Epidermal melanocyte (primary cell): Measurements from ENCODE around the gene EPYC.

Experiments
- DNase-seq: peaks from one replicate; pipeline ENCODE4 v3.0.0; 2011; ENCODE audit warnings: low spot score; ENCODE audit not compliant: insufficient read length

The EPYC gene

GRCh38 chr12:90958347-90958746 lies 46.4 kb downstream of the EPYC start:
- DNase-seq = no peak

DNA sequence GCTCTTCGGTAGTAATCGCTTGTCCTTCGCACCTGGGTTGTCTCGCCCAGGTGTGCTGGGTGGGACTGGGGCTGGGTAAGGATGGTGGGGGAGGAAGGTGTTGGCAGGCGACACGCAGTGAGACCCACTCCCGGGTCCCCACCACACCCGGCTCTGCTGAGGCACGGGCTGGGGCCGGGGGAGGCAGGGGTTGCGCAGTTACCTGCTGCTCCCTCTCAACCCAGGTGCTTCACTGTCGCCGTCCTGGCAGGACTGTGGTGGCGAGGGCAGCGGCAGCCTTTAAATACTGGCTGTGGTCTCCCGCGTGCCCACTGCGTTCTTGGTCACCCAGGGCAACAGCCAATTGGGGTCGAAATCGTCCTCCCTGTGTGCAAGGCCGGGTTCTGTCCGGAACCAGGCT lies 49.9 kb downstream of the EPYC start, which contains the start of gene CCER1:
Gene CCER1, minus strand, starts transcription at position 256 of the 400 bp plus-strand sequence. CDS start 434 bp downstream, outside the sequence.
- DNase-seq = no peak

- no peak for DNase-seq
Measured at GRCh38 chr12:90954428-90954827, 50.3 kb downstream of the EPYC start.

DNA sequence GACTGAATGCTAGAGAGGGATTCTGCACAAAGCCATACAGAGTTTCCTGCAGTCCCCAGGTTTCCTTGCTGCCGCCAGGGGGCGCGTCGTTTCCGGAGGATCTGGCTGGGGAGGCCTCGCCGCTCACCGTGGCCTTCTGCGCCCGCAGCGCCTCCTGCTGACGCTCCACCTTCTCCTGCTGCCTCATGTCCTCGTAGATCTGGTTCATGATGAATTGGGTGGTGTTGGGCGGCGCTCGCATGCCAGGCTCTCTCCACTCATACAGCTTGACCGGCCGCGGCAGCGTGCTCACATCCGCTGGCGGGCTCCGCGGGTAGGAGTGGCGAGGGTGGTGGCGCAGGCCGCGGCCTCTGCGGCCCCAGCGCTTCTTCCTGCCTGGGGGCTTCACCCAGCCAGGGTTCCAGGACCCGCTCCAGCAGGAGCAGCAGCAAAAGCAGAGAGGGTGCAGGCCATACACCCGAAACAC lies 50.8 kb downstream of the EPYC start:
- no peak for DNase-seq

DNA sequence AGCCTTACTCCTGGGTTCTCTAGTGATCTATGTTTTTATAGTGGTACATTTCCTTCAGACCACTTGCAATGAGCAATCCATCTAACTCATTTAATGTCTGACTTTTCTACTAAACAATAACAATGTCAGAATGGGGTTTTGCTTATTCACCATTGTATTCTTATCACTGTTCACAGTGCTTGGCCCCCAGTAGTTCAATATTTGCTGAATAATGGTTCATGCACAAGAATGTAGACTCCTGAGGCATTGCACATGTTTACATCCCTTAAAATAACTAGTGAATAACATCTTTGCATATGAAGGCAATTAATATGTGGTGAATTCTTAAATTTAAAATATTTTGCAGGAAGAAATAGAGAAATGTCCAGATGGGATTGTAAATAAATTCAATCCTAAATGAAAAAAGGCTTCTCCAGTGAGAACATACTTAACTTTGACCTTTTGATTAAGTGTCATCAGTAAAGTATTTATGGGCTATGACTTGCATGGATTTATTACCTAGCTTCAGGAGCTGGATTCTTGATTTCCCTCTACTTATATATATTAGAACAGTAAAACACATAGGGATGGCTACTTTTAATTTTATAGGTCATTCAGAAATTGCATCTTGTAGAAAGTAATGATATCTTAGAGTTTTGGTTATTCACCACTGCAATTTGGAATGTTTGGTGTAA lies 53.2 kb downstream of the EPYC start:
- DNase-seq = no peak

DNA sequence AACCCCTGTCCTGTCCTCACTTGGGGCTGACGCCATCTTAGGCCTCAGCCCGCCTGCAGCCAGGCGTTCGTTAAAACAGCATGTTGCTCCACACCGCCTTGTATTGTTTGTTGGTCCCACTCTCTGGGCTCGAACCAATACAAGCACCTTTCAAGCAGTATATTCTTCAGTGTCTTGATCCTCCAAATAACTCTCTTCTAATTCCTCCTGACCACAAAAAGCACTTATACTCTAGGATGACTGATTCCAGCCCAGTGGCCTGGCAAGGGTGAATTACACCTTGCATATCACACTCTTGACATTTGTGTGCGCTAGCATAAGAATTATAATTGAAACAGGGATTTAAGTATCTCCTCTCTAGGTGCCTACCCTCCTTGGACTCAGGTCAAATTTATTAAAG lies 56.9 kb downstream of the EPYC start:
- no peak for DNase-seq

GRCh38 chr12:90945070-90945649 lies 59.6 kb downstream of the EPYC start:
- peak; percentile 33 for DNase-seq

GRCh38 chr12:90943255-90943654 lies 61.5 kb downstream of the EPYC start:
- DNase-seq = no peak

DNA sequence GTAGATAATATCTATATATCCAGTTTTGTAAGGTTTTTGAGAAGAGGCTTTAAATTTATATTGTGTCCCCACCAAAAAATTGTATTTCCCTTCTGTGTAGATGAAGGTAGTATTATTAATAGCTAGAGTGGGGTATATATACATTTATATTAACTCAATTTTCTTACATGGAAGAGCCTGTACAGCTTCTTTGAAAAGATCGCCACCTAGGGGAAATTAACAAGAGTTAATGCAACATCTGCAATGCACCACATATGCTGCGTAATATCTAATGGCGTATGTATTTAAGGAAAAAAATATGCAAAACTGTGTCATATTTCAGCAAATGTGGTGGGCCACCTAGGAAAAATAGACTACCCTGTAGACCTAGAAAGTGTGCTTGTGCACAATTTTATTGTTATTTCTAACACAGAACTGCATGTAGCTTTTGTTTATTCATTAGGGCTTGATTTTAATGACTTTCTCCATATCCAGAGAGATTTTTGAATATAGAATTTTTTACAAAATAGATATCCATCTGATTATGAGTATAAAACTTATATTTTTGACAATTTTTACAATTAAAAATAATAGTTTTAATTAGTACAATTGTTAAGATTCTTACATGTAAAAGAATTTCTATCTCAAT lies 63.8 kb downstream of the EPYC start:
- no peak for DNase-seq

DNA sequence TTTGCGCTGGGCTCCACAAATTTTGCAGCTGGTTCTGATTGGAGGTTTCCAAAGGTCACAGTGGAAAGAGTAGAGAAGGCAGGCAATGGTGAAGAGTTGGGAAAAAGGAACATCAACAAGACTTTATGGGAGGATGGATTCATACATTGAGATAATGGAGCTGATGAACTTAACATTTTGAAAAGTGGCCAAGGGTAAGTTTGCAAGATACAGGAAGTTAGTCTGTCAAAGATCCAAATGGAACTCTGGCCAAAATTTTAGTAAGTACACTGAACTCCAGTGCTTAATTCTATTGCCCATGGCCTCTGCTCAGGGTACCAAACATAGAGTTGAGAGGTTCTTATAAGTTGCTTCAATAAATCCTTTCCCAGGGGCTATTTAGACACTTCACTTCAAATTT lies 65.4 kb downstream of the EPYC start:
- DNase-seq = no peak

- DNase-seq = no peak
Measured at GRCh38 chr12:90938451-90938850, 66.3 kb downstream of the EPYC start.

DNA sequence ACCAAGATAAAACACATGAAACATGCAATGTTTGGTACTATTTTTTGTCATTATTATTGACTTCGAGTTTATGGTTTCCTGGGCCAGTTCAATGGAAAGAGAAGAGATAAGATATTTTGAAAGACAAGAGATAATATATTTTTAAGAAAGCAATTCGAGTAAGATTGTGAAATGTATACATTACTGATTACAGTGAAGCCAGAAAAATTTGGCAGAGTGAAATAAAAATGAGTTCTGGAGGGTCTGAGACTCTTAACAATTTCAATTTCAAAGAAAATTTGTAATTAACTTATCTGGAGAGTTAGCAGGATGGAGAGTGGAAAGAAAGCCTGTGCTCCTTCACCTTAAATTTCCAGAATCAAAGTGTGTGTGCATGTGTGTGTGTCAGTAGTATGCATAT lies 67.1 kb downstream of the EPYC start:
- DNase-seq = no peak

DNA sequence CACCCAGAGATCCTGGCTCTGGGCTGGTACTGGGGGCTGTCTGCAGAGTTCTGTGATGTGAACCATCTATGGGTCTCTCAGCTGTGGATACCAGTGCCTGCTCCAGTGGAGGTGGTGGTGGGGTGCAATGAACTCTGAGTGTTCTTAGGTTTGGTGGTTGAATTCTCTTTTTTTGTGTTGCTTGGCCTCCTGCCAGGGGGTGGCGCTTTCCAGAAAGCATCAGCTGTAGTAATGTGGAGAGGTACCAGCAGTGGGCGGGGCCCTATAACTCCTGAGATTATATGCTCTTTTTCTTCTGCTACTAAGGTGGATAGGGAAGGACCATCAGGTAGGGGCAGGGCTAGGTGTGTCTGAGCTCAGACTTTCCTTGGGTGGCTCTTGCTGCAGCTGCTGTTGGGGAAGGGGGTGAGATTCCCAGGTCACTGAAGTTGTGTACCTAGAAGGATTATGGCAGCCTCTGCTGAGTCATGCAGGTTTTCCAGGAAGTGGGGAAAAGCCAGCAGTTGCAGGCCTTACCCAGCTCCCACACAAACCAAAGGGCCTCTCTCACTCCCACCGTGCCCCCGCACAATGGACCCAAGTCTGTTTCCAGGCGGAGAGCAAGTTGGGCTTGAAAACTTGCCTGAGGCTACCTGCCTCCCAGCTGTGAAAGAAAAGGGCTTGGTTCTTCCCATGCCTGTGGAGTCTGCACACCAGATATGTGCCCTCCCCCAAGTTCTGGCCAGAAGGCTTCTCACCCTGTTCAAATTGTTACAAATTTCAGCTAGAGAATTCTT lies 68.4 kb downstream of the EPYC start:
- DNase-seq = no peak

- DNase-seq = no peak
Measured at GRCh38 chr12:90925562-90925961, 79.2 kb downstream of the EPYC start.

DNA sequence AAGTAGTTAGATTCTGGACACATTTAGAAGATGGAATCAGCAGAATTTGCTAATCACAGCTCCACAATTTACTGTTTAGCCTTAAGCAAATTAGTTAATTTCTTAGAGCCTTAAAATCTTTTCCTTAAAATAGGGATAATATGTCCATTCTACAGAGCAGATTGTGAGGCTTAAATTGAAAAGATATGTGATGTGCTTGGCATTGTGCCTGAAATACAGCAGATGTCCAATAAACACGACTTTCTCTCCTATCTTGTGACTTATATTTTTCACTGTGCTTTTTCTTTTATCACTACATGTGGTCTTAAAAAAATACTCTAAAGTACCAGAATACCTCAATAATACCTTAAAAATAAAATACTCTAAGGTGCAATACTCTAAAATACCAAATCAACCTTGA lies 80.4 kb downstream of the EPYC start:
- no peak for DNase-seq

GRCh38 chr12:90922145-90922627 lies 82.6 kb downstream of the EPYC start:
- no peak for DNase-seq

DNA sequence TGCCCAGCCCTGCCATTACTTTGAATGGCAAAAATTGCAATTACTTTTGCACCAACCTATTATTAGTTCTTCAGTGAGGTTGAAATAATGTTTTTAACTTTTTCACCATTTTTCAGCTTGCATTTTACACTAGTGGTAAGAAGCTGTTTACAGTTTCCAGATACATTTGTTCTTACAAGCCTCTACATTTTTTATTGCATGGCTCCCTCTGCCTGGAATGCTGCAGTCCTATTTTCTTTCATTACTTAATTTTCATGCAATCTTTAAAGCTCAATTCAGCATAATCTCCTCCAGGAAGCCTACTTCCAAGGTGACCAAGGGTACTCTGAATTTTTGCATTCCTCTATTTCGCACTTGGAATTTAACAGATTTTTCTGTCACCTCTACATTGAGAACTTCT lies 83.2 kb downstream of the EPYC start:
- DNase-seq = no peak

GRCh38 chr12:90920222-90920621 lies 84.5 kb downstream of the EPYC start:
- DNase-seq = no peak

- no peak for DNase-seq
Measured at GRCh38 chr12:90917431-90917830, 87.3 kb downstream of the EPYC start.

DNA sequence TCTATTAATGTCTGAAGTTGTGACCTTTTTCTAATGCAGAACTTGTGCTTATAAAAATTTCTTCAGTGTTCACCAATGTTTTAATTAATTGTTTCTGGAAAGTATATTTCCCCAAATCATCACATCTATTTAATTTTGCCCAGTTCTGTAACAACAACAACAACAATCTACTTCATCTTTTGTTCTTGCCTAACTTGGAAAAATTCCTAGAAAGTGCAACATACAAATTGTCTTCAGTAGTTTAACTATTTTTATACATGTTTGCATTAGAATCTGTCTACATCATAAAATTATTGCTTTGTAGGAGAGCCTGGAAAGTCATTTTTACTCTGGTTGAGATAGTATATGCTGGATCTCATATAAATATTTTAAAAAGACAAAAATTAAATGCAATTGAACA lies 88.3 kb downstream of the EPYC start:
- DNase-seq = no peak

- no peak for DNase-seq
Measured at GRCh38 chr12:90915353-90915752, 89.4 kb downstream of the EPYC start.
